OCI-LY7 (cell line): ENCODE data around the gene DUSP2.

Experiments used
- EZH2phosphoT487 ChIP-seq: fragments of 200-600 bp; sonication (generic); IDR thresholded peaks from 2 replicates; pipeline ENCODE4 v1.6.1; 2018; ENCODE audit warnings: low read depth, borderline replicate concordance, mild to moderate bottlenecking, mixed run types, antibody characterized with exemption, low read length, moderate library complexity, mixed read lengths
- TF ChIP-seq, protein P1 (sequence below): fragments of 200-600 bp; sonication (generic); conservative IDR thresholded peaks from 2 replicates; pipeline ENCODE4 v1.5.1; 2014; ENCODE audit warnings: mild to moderate bottlenecking, antibody characterized with exemption, low read length, moderate library complexity, mixed read lengths

DNA sequence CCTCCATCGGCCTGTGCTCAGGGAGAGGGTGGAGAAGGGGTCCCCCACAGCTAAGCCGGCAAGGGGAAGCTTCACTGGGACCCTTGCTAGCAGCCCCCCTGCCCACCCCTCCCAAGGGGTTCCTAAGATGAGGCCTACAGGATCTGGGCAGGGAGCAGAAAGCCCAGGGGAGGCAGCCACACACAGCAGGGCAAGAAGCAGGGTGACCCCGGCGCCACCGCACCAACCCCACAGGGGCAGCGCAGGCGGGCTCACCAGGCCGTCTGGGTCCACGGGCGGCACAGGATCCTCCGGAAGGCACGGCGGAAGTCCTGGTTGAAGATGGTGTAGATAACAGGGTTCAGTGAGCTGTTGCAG lies 30.7 kb downstream of the DUSP2 start:
- TF ChIP-seq, protein P1, sequence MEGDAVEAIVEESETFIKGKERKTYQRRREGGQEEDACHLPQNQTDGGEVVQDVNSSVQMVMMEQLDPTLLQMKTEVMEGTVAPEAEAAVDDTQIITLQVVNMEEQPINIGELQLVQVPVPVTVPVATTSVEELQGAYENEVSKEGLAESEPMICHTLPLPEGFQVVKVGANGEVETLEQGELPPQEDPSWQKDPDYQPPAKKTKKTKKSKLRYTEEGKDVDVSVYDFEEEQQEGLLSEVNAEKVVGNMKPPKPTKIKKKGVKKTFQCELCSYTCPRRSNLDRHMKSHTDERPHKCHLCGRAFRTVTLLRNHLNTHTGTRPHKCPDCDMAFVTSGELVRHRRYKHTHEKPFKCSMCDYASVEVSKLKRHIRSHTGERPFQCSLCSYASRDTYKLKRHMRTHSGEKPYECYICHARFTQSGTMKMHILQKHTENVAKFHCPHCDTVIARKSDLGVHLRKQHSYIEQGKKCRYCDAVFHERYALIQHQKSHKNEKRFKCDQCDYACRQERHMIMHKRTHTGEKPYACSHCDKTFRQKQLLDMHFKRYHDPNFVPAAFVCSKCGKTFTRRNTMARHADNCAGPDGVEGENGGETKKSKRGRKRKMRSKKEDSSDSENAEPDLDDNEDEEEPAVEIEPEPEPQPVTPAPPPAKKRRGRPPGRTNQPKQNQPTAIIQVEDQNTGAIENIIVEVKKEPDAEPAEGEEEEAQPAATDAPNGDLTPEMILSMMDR, result no peak
- no peak for TF ChIP-seq EZH2phosphoT487
